K562 (cell line): ENCODE results near the gene RAB13. TPM values are rescaled to one million over a fixed set of nuclear protein-coding genes. Genes with fewer than 3 reads are reported as not detected.

Experiments used
- BRF1 ChIP-seq: IDR thresholded peaks from 3 replicates; pipeline ENCODE4 v1.6.1; 2011; ENCODE audit warnings: borderline replicate concordance, mild to moderate bottlenecking; ENCODE audit not compliant: insufficient read length; ENCODE audit errors: extremely low read depth
- ELF1 ChIP-seq: fragments of 200-800 bp; sonication (Bioruptor generic); IDR thresholded peaks from 2 replicates; pipeline ENCODE4 v1.6.1; 2016; ENCODE audit warnings: missing genetic modification characterization, missing compliant biosample characterization
- FOXJ2 ChIP-seq: fragments of 200-800 bp; sonication (Bioruptor generic); IDR thresholded peaks from 2 replicates; pipeline ENCODE4 v1.6.1; 2016; ENCODE audit warnings: missing genetic modification characterization, missing compliant biosample characterization
- FUS ChIP-seq: fragments of 200-400 bp; formaldehyde crosslinking; optimal IDR thresholded peaks from 2 replicates; pipeline ENCODE3; 2017; ENCODE audit warnings: low read depth, low read length
- HBP1 ChIP-seq: fragments of 450-650 bp; formaldehyde crosslinking; IDR thresholded peaks from 2 replicates; pipeline ENCODE4 v1.4.0; 2022; ENCODE audit warnings: missing genetic modification characterization
- KDM1A ChIP-seq, 2 experiments: fragments of 450-650 bp; IDR thresholded peaks; 2 replicates each; pipeline ENCODE4 v1.6.1; 2016; ENCODE audit warnings: mild to moderate bottlenecking in 2 of 2
- NR1H2 ChIP-seq: sonication (generic); formaldehyde crosslinking; IDR thresholded peaks from 2 replicates; pipeline ENCODE4 v1.4.0; 2020; ENCODE audit warnings: mild to moderate bottlenecking, missing genetic modification reagents
- PHF8 ChIP-seq: fragments of 200-600 bp; sonication (generic); IDR thresholded peaks from 2 replicates; pipeline ENCODE4 v1.6.1; 2012; ENCODE audit warnings: mixed run types, mild to moderate bottlenecking, inconsistent platforms, low read length, moderate library complexity, borderline replicate concordance
- POLR2G ChIP-seq: fragments of 200-400 bp; formaldehyde crosslinking; IDR thresholded peaks from 2 replicates; pipeline ENCODE4 v1.6.1; 2017; ENCODE audit warnings: low read depth, mild to moderate bottlenecking, antibody characterized with exemption, low read length, moderate library complexity
- SMARCE1 ChIP-seq: fragments of 450-650 bp; IDR thresholded peaks from 2 replicates; pipeline ENCODE4 v1.7.1; 2016; ENCODE audit warnings: mild to moderate bottlenecking
- SP1 ChIP-seq: sonication (generic); formaldehyde crosslinking; IDR thresholded peaks from 2 replicates; pipeline ENCODE4 v1.8.1; 2022; ENCODE audit warnings: mild to moderate bottlenecking, missing genetic modification reagents
- SRF ChIP-seq, 2 experiments: fragments of 250-450, 450-650 bp in 1 of 2; sonication (Bioruptor Pico) in 1 of 2; sonication (generic) in 1 of 2; formaldehyde crosslinking; IDR thresholded peaks; 2 replicates each; pipeline versions ENCODE4 v1.5.0 to v1.5.1; 2020 to 2022; ENCODE audit warnings: mild to moderate bottlenecking in 1 of 2, missing genetic modification reagents in 1 of 2
- SRSF1 ChIP-seq: fragments of 200-400 bp; formaldehyde crosslinking; IDR thresholded peaks from 2 replicates; pipeline ENCODE4 v1.6.1; 2017; ENCODE audit warnings: mild to moderate bottlenecking, low read depth, low read length, moderate library complexity
- TAL1 ChIP-seq: fragments of 450-650 bp; IDR thresholded peaks from 2 replicates; pipeline ENCODE4 v1.6.1; 2016; ENCODE audit warnings: mild to moderate bottlenecking
- TEAD1 ChIP-seq, 2 experiments: fragments of 450-650 bp in 1 of 2; sonication (generic) in 1 of 2; formaldehyde crosslinking; IDR thresholded peaks; 2 replicates each; pipeline versions ENCODE4 v1.4.0 to v1.8.0; 2020 to 2022; ENCODE audit warnings: mild to moderate bottlenecking in 2 of 2, missing genetic modification reagents in 1 of 2
- THAP12 ChIP-seq: fragments of 250-450 bp; sonication (Bioruptor Pico); IDR thresholded peaks from 2 replicates; pipeline ENCODE4 v1.9.0; 2021; ENCODE audit warnings: mild to moderate bottlenecking, inconsistent platforms
- XRCC3 ChIP-seq: fragments of 450-650 bp; IDR thresholded peaks from 2 replicates; pipeline ENCODE4 v1.6.1; 2017; ENCODE audit warnings: mild to moderate bottlenecking, moderate library complexity
- ZBTB5 ChIP-seq: fragments of 450-650 bp; IDR thresholded peaks from 2 replicates; pipeline ENCODE4 v1.6.1; 2017; ENCODE audit warnings: antibody characterized with exemption
- ZC3H8 ChIP-seq: fragments of 450-650 bp; IDR thresholded peaks from 2 replicates; pipeline ENCODE4 v1.6.1; 2017
- ZNF511 ChIP-seq: sonication (generic); formaldehyde crosslinking; IDR thresholded peaks from 2 replicates; pipeline ENCODE4 v1.8.0; 2022; ENCODE audit warnings: mild to moderate bottlenecking, missing genetic modification reagents
- ZSCAN29 ChIP-seq: fragments of 450-650 bp; IDR thresholded peaks from 2 replicates; pipeline ENCODE4 v1.6.1; 2017
- polyA plus RNA-seq, 8 experiments: library from polyadenylated mRNA; depleted of rRNA in 4 of 8; stranded (reverse) in 5 of 8; unstranded in 3 of 8; fragments of >200 nt; fragmentation: Nextera tagmentation in 2 of 8; fragmentation: Illumina TruSeq in 1 of 8; extraction: Ambion mirVana in 2 of 8; extraction: Trizol in 1 of 8; gene quantifications; 2 replicates each; pipeline versions ENCODE4 v1.2.1 to v1.2.3, GENCODE V29; 2011 to 2014; ENCODE audit warnings: inconsistent platforms in 1 of 8, missing spikeins in 1 of 8
- total RNA-seq, 7 experiments: library from RNA; depleted of rRNA in 6 of 7; stranded (reverse); fragments of >200 nt in 6 of 7; fragmentation: Illumina TruSeq in 2 of 7; extraction: Trizol in 2 of 7; gene quantifications; 2 replicates each; pipeline versions ENCODE4 v1.2.1 to v1.2.3, GENCODE V29; 2011 to 2021; ENCODE audit warnings: low replicate concordance in 1 of 7

RAB13 gene
- total and polyA plus RNA-seq, 9 of the 15 experiments (the other 6 are each of a cell fraction or from before 2014, with no cell fraction given): 22.3 to 100 (median 39.8) TPM

- TF ChIP-seq HBP1 (CRISPR knock-in tag) (no peak), ZSCAN29 (no peak), XRCC3 (no peak), PHF8 (no peak), ELF1 (tag) (no peak), KDM1A (IDR thresholded peaks at IDR 0.05) (no peak), ZBTB5 (no peak), ZC3H8 (no peak), ZNF511 (no peak), BRF1 (no peak), FOXJ2 (tag) (no peak), SRSF1 (no peak), TEAD1 (CRISPR knock-in tag; IDR thresholded peaks at IDR 0.05) (0 out of 4 replicates have a peak, but pooled peaks of 1 of the 2 experiments have one; percentile 14), SP1 (no peak), POLR2G (peak; percentile 52), FUS (no peak), SRF (CRISPR knock-in tag; IDR thresholded peaks at IDR 0.05) (no peak), SMARCE1 (no peak), THAP12 (CRISPR knock-in tag) (no peak), TAL1 (no peak), NR1H2 (CRISPR knock-in tag) (no peak)
These were observed 41.9 kb downstream of the RAB13 start (continued) for GRCh38 chr1:153944005-153944826.
